ENCODE data around the gene RNASE7.

The RNASE7 gene

DNA sequence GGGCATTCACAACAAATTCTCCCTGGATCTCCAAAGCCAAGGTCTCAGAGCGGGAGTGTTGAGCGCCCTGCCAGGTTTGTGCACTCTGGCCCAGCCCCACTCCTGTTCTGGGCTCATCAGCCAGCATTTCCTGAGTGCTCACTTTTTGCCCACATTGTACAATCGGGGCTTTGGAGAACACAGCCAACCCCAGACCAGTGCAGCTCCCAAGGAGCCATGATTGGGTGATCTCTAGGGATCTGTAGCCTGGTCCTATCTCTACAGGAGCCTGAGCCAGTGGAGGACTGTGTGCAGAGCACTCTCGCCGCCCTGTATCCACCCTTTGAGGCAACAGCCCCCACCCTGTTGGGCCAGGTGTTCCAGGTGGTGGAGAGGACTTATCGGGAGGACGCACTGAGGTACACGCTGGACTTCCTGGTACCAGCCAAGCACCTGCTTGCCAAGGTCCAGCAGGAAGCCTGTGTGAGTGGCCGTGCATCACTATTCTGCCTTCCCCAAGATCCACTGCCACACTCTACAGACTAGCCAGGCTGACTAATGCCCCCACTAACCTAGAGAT lies 30.7 kb downstream of the RNASE7 start:
- no peak overlapping the region for H3K4me3 ChIP-seq (replicated peaks; ENCODE audit: low read depth, low read length)
- no peak for DNase-seq (ENCODE audit: low read depth)
- TF ChIP-seq, protein P1, sequence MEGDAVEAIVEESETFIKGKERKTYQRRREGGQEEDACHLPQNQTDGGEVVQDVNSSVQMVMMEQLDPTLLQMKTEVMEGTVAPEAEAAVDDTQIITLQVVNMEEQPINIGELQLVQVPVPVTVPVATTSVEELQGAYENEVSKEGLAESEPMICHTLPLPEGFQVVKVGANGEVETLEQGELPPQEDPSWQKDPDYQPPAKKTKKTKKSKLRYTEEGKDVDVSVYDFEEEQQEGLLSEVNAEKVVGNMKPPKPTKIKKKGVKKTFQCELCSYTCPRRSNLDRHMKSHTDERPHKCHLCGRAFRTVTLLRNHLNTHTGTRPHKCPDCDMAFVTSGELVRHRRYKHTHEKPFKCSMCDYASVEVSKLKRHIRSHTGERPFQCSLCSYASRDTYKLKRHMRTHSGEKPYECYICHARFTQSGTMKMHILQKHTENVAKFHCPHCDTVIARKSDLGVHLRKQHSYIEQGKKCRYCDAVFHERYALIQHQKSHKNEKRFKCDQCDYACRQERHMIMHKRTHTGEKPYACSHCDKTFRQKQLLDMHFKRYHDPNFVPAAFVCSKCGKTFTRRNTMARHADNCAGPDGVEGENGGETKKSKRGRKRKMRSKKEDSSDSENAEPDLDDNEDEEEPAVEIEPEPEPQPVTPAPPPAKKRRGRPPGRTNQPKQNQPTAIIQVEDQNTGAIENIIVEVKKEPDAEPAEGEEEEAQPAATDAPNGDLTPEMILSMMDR (IDR thresholded peaks at IDR 0.05; ENCODE audit: low read length, missing control alignments), result no peak

DNA sequence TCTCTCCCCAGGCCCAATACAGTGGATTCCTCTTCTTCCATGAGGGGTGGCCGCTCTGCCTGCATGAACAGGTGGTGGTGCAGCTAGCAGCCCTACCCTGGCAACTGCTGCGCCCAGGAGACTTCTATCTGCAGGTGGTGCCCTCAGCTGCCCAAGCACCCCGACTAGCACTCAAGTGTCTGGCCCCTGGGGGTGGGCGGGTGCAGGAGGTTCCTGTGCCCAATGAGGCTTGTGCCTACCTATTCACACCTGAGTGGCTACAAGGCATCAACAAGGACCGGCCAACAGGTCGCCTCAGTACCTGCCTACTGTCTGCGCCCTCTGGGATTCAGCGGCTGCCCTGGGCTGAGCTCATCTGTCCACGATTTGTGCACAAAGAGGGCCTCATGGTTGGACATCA lies 31.8 kb downstream of the RNASE7 start:
- DNase-seq (ENCODE audit: low read depth), result no peak
- H3K4me3 ChIP-seq (replicated peaks; ENCODE audit: low read depth, low read length), result no peak overlapping the region
- TF ChIP-seq, protein P1 (IDR thresholded peaks at IDR 0.05; ENCODE audit: low read length, missing control alignments), result no peak

DNA sequence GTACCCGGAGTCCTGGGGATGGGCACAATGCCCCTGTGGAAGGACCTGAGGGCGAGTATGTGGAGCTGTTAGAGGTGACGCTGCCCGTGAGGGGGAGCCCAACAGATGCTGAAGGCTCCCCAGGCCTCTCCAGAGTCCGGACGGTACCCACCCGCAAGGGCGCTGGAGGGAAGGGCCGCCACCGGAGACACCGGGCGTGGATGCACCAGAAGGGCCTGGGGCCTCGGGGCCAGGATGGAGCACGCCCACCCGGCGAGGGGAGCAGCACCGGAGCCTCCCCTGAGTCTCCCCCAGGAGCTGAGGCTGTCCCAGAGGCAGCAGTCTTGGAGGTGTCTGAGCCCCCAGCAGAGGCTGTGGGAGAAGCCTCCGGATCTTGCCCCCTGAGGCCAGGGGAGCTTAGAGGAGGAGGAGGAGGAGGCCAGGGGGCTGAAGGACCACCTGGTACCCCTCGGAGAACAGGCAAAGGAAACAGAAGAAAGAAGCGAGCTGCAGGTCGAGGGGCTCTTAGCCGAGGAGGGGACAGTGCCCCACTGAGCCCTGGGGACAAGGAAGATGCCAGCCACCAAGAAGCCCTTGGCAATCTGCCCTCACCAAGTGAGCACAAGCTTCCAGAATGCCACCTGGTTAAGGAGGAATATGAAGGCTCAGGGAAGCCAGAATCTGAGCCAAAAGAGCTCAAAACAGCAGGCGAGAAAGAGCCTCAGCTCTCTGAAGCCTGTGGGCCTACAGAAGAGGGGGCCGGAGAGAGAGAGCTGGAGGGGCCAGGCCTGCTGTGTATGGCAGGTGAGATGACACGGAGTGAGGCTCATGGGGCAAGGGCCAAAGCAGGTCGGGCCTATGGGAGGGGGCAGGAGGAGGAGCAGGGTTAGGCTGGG lies 32.5 kb downstream of the RNASE7 start:
- TF ChIP-seq, protein P1 (IDR thresholded peaks at IDR 0.05; ENCODE audit: low read length, missing control alignments), result no peak
- no peak for DNase-seq (ENCODE audit: low read depth)
- H3K4me3 ChIP-seq (replicated peaks; ENCODE audit: low read depth, low read length), result no peak overlapping the region

DNA sequence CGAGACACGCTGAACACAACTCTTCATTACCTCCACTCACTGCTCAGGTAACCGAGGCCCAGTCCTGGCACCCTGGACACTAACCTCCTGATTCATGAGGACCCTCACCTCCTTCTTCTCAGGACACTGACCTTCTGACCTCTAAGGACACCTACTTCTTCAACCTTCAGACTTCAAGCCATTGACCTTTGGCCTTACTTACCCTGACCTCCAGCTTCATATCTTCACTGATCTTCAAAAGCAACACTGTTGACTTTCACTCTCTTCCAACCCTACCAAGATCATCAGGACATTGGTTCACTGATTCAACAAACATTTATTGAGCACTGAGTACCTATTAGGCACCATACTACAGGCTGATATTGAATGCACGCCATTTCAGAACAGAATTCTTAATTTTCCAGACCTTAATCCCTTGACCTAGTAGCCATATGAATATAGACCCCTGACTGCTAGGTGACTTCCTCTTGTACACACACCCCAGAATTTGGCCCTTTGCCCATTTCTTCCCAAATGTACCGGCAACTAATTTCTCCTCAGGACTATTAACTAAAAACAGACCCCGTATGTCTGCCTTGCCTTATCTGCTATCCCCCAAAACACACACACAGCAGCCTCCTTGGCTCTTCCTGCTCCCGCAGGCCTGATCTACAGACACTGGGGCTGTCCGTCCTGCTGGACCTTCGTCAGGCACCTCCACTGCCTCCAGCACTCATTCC lies 33.7 kb downstream of the RNASE7 start:
- TF ChIP-seq, protein P1 (IDR thresholded peaks at IDR 0.05; ENCODE audit: low read length, missing control alignments), result no peak
- H3K4me3 ChIP-seq (replicated peaks; ENCODE audit: low read depth, low read length), result no peak overlapping the region
- DNase-seq (ENCODE audit: low read depth), result no peak

DNA sequence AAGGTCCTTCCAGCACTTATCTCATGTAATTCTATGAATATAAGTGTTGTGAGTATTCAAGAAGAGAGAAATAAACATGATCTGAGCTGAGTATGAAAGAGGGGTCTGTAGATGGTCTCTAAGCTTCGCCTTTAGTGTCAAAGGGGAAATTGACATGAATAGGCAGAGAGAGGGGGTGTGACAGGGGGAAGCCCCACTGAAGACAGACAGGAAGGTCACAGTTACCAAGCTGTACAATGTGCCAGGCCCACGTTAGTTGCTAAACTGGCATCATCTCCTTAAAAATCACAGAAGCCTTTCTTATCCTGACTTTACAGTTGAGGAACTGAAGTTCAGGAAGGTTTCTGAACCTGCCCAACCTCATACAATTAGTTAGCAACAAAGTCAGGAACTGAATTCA lies 35.5 kb downstream of the RNASE7 start:
- H3K4me3 ChIP-seq (replicated peaks; ENCODE audit: low read depth, low read length), result no peak overlapping the region
- no peak for DNase-seq (ENCODE audit: low read depth)
- TF ChIP-seq, protein P1 (IDR thresholded peaks at IDR 0.05; ENCODE audit: low read length, missing control alignments), result no peak

DNA sequence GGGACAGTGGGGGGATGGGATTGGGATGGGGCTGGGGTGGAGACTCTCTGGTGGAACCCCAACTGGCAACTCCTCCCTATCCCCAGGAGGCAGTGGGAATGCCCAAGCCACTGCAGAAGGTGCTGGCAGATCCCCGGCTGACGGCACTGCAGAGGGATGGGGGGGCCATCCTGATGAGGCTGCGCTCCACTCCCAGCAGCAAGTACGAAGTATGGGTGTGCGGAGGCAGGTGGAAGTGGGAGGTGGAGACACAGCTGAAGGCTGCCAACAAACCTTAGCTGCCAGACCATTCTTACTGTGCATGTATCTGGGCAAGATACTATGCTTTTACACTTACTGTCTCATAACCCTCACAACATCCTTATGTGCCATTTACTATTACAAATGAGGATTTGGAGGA lies 36.1 kb downstream of the RNASE7 start:
- no peak overlapping the region for H3K4me3 ChIP-seq (replicated peaks; ENCODE audit: low read depth, low read length)
- DNase-seq (ENCODE audit: low read depth), result no peak
- TF ChIP-seq, protein P1 (IDR thresholded peaks at IDR 0.05; ENCODE audit: low read length, missing control alignments), result no peak

Data from fibroblast of pulmonary artery (primary cell).